Umbilical cord (tissue), 2 donors: Measurements from ENCODE around the gene ADAMTS18. TPM values are rescaled to one million over a fixed set of nuclear protein-coding genes. Genes with fewer than 3 reads are reported as not detected.
"Not testable (repeated sequence)": the region's sequence is repeated elsewhere in the genome, so short reads cannot be mapped to it uniquely, and the experiment has no call there.

Experiments used
- DNase-seq: peaks from one replicate; pipeline ENCODE4 v3.0.0-alpha.2; 2015; ENCODE audit warnings: low spot score
- total RNA-seq: library from RNA; depleted of rRNA; stranded (reverse); fragments of >200 nt; gene quantifications from one replicate; pipeline ENCODE4 v1.2.3, GENCODE V29; 2014; ENCODE audit warnings: low replicate concordance; ENCODE audit not compliant: insufficient read depth

Gene ADAMTS18
- total RNA-seq, 1 donor from 2014 or later: 6.3 TPM

GRCh38 chr16:77282345-77282744 is 152.5 kb downstream of the ADAMTS18 start:
- DNase-seq: no peak

GRCh38 chr16:77279316-77279715 is 155.5 kb downstream of the ADAMTS18 start:
- DNase-seq: not testable (repeated sequence)

- DNase-seq: no peak
Measured at GRCh38 chr16:77277571-77277970, 157.3 kb downstream of the ADAMTS18 start.

- no peak for DNase-seq
Measured at GRCh38 chr16:77277141-77277540, 157.7 kb downstream of the ADAMTS18 start.

- no peak for DNase-seq
Measured at GRCh38 chr16:77276661-77277060, 158.2 kb downstream of the ADAMTS18 start.

GRCh38 chr16:77275303-77275702 is 159.5 kb downstream of the ADAMTS18 start:
- not testable (repeated sequence) for DNase-seq

GRCh38 chr16:77273815-77274214 is 161.0 kb downstream of the ADAMTS18 start:
- DNase-seq: no peak

- DNase-seq: no peak
Measured at GRCh38 chr16:77271532-77272426, 163.1 kb downstream of the ADAMTS18 start.

GRCh38 chr16:77266185-77266584 is 168.6 kb downstream of the ADAMTS18 start:
- DNase-seq: not testable (repeated sequence)

- no peak for DNase-seq
Measured at GRCh38 chr16:77262971-77263370, 171.9 kb downstream of the ADAMTS18 start.

GRCh38 chr16:77250400-77250799 is 184.4 kb downstream of the ADAMTS18 start:
- peak; percentile 73 for DNase-seq

- DNase-seq: no peak
Measured at GRCh38 chr16:77246150-77246549, 188.7 kb downstream of the ADAMTS18 start.

- not testable (repeated sequence) for DNase-seq
Measured at GRCh38 chr16:77242471-77242870, 192.4 kb downstream of the ADAMTS18 start.

- DNase-seq: no peak
Measured at GRCh38 chr16:77238593-77238992, 196.2 kb downstream of the ADAMTS18 start.

GRCh38 chr16:77236063-77236511 is 198.7 kb downstream of the ADAMTS18 start:
- peak; percentile 86 for DNase-seq

- no peak for DNase-seq
Measured at GRCh38 chr16:77234611-77235010, 200.2 kb downstream of the ADAMTS18 start.

GRCh38 chr16:77233799-77234519 is 200.9 kb downstream of the ADAMTS18 start:
- DNase-seq: no peak

Other genes with a start within 250 kb of the ADAMTS18 start
- 4.8 TPM for gene MON1B, start 243.8 kb downstream of the ADAMTS18 start, total RNA-seq
- gene SYCE1L, start 235.6 kb downstream of the ADAMTS18 start, total RNA-seq: not detected